ENCODE results near the gene UNKL.

GRCh38 chr16:1390239-1390779 is 24.2 kb downstream of the UNKL start:
- no peak for TF ChIP-seq CTCF (conservative IDR thresholded peaks at IDR 0.05; ENCODE audit: low read depth, low read length)
- no peak for TF ChIP-seq EZH2phosphoT487 (IDR thresholded peaks at IDR 0.05; ENCODE audit: borderline replicate concordance, low read length)
